ENCODE results near the gene CDCA5. TPM values are rescaled to one million over a fixed set of nuclear protein-coding genes. Genes with fewer than 3 reads are reported as not detected.
A peak's percentile ranks its signal among the peaks of the same experiment; 100 is the strongest.
"Not testable (repeated sequence)": the region's sequence is repeated elsewhere in the genome, so short reads cannot be mapped to it uniquely, and the experiment has no call there.

Gene CDCA5
- total RNA-seq, 2 donors from 2014 or later, result 48.1 to 82.6 TPM

GRCh38 chr11:65120831-65121230, 37.0 kb upstream of the CDCA5 start:
- H3K27ac ChIP-seq (ENCODE audit: low read depth, low read length), result no peak overlapping the region
- H3K9me3 ChIP-seq (ENCODE audit: control insufficient read depth, low read length), result no peaks in the 10 kb centered on the region
- peak overlapping the region; percentile 96 for H3K4me3 ChIP-seq (ENCODE audit: low read length)
- 92% methylated on average over 2 of the region's 3 CpGs; no CpG with 5 or more reads in 1 of the 2 experiments for WGBS, 2 experiments (ENCODE audit: insufficient coverage in 1 of 2, insufficient read length in 1 of 2)
- H3K9me3 Mint-ChIP-seq, result no peaks in the 10 kb centered on the region
- peaks cover 9% of the 10 kb centered on the region for H3K4me1 Mint-ChIP-seq
- H3K27me3 Mint-ChIP-seq (ENCODE audit: insufficient read depth), result no peaks in the 10 kb centered on the region
- peak overlapping the region; percentile 98 for H3K4me3 Mint-ChIP-seq
- H3K36me3 ChIP-seq (ENCODE audit: control insufficient read depth, insufficient read depth, low read length), result peaks cover 60% of the 10 kb centered on the region
- H3K27ac Mint-ChIP-seq, result peak overlapping the region; percentile 99
- TF ChIP-seq, protein P1, sequence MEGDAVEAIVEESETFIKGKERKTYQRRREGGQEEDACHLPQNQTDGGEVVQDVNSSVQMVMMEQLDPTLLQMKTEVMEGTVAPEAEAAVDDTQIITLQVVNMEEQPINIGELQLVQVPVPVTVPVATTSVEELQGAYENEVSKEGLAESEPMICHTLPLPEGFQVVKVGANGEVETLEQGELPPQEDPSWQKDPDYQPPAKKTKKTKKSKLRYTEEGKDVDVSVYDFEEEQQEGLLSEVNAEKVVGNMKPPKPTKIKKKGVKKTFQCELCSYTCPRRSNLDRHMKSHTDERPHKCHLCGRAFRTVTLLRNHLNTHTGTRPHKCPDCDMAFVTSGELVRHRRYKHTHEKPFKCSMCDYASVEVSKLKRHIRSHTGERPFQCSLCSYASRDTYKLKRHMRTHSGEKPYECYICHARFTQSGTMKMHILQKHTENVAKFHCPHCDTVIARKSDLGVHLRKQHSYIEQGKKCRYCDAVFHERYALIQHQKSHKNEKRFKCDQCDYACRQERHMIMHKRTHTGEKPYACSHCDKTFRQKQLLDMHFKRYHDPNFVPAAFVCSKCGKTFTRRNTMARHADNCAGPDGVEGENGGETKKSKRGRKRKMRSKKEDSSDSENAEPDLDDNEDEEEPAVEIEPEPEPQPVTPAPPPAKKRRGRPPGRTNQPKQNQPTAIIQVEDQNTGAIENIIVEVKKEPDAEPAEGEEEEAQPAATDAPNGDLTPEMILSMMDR (conservative IDR thresholded peaks at IDR 0.05), result no peak
- H3K4me1 ChIP-seq (ENCODE audit: control insufficient read depth, insufficient read depth, low read length), result peaks cover 5% of the 10 kb centered on the region
- H3K27me3 ChIP-seq (ENCODE audit: control insufficient read depth, insufficient read depth, low read length, poor library complexity, severe bottlenecking), result no peaks in the 10 kb centered on the region
- peaks cover 32% of the 10 kb centered on the region for H3K36me3 Mint-ChIP-seq (ENCODE audit: low read depth)
- peak overlapping the region; percentile 75 for H3K9ac ChIP-seq (ENCODE audit: extremely low read depth, low read length, poor library complexity, severe bottlenecking)
- DNase-seq, result no peak

- peak overlapping the region; percentile 98 for H3K4me3 Mint-ChIP-seq
- H3K27me3 Mint-ChIP-seq (ENCODE audit: insufficient read depth), result no peaks in the 10 kb centered on the region
- peaks cover 33% of the 10 kb centered on the region for H3K36me3 Mint-ChIP-seq (ENCODE audit: low read depth)
- peaks cover 60% of the 10 kb centered on the region for H3K36me3 ChIP-seq (ENCODE audit: control insufficient read depth, insufficient read depth, low read length)
- DNase-seq, result no peak
- no peak overlapping the region for H3K27ac ChIP-seq (ENCODE audit: low read depth, low read length)
- peaks cover 9% of the 10 kb centered on the region for H3K4me1 Mint-ChIP-seq
- no peaks in the 10 kb centered on the region for H3K27me3 ChIP-seq (ENCODE audit: control insufficient read depth, insufficient read depth, low read length, poor library complexity, severe bottlenecking)
- H3K9ac ChIP-seq (ENCODE audit: extremely low read depth, low read length, poor library complexity, severe bottlenecking), result no peak overlapping the region
- no peak overlapping the region for H3K4me3 ChIP-seq (ENCODE audit: low read length)
- TF ChIP-seq, protein P1 (conservative IDR thresholded peaks at IDR 0.05), result no peak
- H3K4me1 ChIP-seq (ENCODE audit: control insufficient read depth, insufficient read depth, low read length), result peaks cover 5% of the 10 kb centered on the region
- no peaks in the 10 kb centered on the region for H3K9me3 ChIP-seq (ENCODE audit: control insufficient read depth, low read length)
- no peaks in the 10 kb centered on the region for H3K9me3 Mint-ChIP-seq
- H3K27ac Mint-ChIP-seq, result peak overlapping the region; percentile 70
Observed at GRCh38 chr11:65119670-65119995, 35.8 kb upstream of the CDCA5 start.

- not testable (repeated sequence) for H3K27me3 ChIP-seq (ENCODE audit: control insufficient read depth, insufficient read depth, low read length, poor library complexity, severe bottlenecking); H3K4me1 ChIP-seq (ENCODE audit: control insufficient read depth, insufficient read depth, low read length); H3K27me3 Mint-ChIP-seq (ENCODE audit: insufficient read depth); DNase-seq; H3K4me3 ChIP-seq (ENCODE audit: low read length); H3K9me3 ChIP-seq (ENCODE audit: control insufficient read depth, low read length); H3K27ac ChIP-seq (ENCODE audit: low read depth, low read length); H3K9ac ChIP-seq (ENCODE audit: extremely low read depth, low read length, poor library complexity, severe bottlenecking); H3K4me1 Mint-ChIP-seq; H3K9me3 Mint-ChIP-seq; H3K4me3 Mint-ChIP-seq
- WGBS, 2 experiments (ENCODE audit: insufficient coverage in 1 of 2, insufficient read length in 1 of 2), result 94 to 97% methylated on average over 9 to 18 of the region's 18 CpGs
- peak overlapping the region; percentile 75 for H3K27ac Mint-ChIP-seq
- H3K36me3 Mint-ChIP-seq (ENCODE audit: low read depth), result peaks cover 33% of the 10 kb centered on the region
- peaks cover 60% of the 10 kb centered on the region for H3K36me3 ChIP-seq (ENCODE audit: control insufficient read depth, insufficient read depth, low read length)
Observed at GRCh38 chr11:65118891-65119669, 35.2 kb upstream of the CDCA5 start.
